GM12865 (cell line): ENCODE data around the gene ADCY4.
"Not testable (repeated sequence)": the region's sequence is repeated elsewhere in the genome, so short reads cannot be mapped to it uniquely, and the experiment has no call there.

Experiments used
- DNase-seq: peaks from one replicate; pipeline ENCODE4 v3.0.0; 2010; ENCODE audit warnings: low read depth
- H3K4me3 ChIP-seq: 2 replicates; pipeline ENCODE4 v1.5.1; 2011; ENCODE audit warnings: mild to moderate bottlenecking, low read depth, low read length, control low read depth
- TF ChIP-seq, protein P1 (sequence below): IDR thresholded peaks from 2 replicates; pipeline ENCODE4 v1.5.1; 2011; ENCODE audit warnings: low read length, control low read depth, low read depth, inconsistent platforms; ENCODE audit not compliant: insufficient read depth; ENCODE audit errors: missing control alignments

ADCY4 gene

GRCh38 chr14:24330973-24331674 lies 3.7 kb downstream of the ADCY4 start:
- no peak overlapping the region for H3K4me3 ChIP-seq
- TF ChIP-seq, protein P1, sequence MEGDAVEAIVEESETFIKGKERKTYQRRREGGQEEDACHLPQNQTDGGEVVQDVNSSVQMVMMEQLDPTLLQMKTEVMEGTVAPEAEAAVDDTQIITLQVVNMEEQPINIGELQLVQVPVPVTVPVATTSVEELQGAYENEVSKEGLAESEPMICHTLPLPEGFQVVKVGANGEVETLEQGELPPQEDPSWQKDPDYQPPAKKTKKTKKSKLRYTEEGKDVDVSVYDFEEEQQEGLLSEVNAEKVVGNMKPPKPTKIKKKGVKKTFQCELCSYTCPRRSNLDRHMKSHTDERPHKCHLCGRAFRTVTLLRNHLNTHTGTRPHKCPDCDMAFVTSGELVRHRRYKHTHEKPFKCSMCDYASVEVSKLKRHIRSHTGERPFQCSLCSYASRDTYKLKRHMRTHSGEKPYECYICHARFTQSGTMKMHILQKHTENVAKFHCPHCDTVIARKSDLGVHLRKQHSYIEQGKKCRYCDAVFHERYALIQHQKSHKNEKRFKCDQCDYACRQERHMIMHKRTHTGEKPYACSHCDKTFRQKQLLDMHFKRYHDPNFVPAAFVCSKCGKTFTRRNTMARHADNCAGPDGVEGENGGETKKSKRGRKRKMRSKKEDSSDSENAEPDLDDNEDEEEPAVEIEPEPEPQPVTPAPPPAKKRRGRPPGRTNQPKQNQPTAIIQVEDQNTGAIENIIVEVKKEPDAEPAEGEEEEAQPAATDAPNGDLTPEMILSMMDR = no peak
- no peak for DNase-seq

DNA sequence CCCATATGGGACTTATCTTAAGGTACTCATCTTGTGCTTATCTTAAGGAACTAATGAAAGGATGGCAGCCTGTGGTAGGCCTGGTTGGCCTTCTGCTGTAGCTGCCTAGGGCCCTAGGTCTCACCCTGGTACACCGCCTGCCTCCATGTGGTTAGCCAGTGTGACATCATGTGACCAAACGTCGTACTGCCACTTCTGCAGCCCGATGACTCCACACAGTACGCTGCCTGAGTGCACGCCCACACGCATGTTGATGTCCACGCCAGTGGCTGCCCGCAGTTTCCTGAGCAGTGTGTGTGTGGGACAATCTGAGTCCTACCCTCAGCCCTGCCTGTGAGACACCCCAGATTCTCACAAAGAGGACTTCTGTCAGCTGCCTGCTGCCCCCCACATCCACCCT lies 5.1 kb downstream of the ADCY4 start:
- no peak overlapping the region for H3K4me3 ChIP-seq
- TF ChIP-seq, protein P1 = no peak
- DNase-seq = no peak

GRCh38 chr14:24329073-24329663 lies 5.7 kb downstream of the ADCY4 start:
- TF ChIP-seq, protein P1 = no peak
- no peak overlapping the region for H3K4me3 ChIP-seq
- DNase-seq = no peak

GRCh38 chr14:24327914-24328313 lies 7.0 kb downstream of the ADCY4 start:
- not testable (repeated sequence) for DNase-seq, H3K4me3 ChIP-seq
- TF ChIP-seq, protein P1 = peak; percentile 18

DNA sequence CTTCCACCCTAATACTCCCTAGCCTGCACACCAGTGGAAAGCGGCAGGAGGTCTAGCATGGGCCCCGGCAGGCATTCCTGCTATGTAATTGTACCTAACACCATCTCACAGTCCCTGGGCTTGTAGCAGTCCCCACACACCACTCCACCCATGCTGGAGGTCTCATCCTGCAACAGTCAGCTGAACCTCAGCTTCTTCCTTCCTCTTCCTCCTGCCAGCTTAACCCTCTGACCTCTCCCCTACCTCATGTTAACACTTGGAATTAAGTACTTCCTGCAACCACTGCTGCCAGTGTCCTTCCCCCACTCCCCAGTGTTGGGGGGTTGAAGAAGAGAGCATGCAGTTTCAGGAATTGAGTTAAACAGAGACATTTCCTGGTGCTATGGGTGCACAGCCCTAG lies 7.6 kb downstream of the ADCY4 start:
- H3K4me3 ChIP-seq = no peak overlapping the region
- DNase-seq = no peak
- TF ChIP-seq, protein P1 = no peak

GRCh38 chr14:24325963-24326362 lies 8.9 kb downstream of the ADCY4 start:
- no peak for DNase-seq
- TF ChIP-seq, protein P1 = no peak
- no peak overlapping the region for H3K4me3 ChIP-seq
